Fibroblast of villous mesenchyme (primary cell): ENCODE results near the gene CAPZA2. TPM values are rescaled to one million over a fixed set of nuclear protein-coding genes. Genes with fewer than 3 reads are reported as not detected.

Experiments used
- DNase-seq: peaks from one replicate; pipeline ENCODE4 v3.0.0-alpha.2; 2010; ENCODE audit warnings: low read depth
- H3K4me3 ChIP-seq: 2 replicates; pipeline ENCODE4 v1.5.1; 2011; ENCODE audit warnings: low read depth, mild to moderate bottlenecking, low read length
- total RNA-seq: library from RNA; depleted of rRNA; stranded (reverse); fragments of >200 nt; gene quantifications from 2 replicates; pipeline ENCODE4 v1.2.3, GENCODE V29; 2012
- TF ChIP-seq, protein P1 (sequence below): IDR thresholded peaks from 2 replicates; pipeline ENCODE4 v1.5.1; 2012; ENCODE audit warnings: low read depth, mild to moderate bottlenecking, low read length; ENCODE audit not compliant: insufficient read depth

CAPZA2 gene
- total RNA-seq, 1 donor: 194 TPM

DNA sequence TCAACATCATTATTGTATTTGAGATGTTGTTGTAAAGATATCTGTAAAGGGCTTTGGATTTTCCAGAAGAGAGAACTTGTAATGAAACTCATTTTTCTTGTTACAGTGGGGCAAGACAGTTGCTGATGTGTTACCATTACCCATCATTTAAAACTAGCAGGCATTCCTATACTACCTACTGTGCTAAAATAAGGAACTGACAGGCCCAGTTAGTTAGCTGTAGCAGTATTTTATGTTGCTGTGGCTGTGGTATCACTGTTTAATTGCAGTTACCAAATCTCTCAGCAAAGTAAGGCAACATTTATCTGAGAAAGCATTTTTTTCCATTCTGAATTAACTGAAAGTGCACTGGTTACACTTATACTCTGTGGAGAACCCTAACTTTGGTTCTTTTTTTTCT, 100.8 kb downstream of the CAPZA2 start:
- no peak for DNase-seq
- TF ChIP-seq, protein P1, sequence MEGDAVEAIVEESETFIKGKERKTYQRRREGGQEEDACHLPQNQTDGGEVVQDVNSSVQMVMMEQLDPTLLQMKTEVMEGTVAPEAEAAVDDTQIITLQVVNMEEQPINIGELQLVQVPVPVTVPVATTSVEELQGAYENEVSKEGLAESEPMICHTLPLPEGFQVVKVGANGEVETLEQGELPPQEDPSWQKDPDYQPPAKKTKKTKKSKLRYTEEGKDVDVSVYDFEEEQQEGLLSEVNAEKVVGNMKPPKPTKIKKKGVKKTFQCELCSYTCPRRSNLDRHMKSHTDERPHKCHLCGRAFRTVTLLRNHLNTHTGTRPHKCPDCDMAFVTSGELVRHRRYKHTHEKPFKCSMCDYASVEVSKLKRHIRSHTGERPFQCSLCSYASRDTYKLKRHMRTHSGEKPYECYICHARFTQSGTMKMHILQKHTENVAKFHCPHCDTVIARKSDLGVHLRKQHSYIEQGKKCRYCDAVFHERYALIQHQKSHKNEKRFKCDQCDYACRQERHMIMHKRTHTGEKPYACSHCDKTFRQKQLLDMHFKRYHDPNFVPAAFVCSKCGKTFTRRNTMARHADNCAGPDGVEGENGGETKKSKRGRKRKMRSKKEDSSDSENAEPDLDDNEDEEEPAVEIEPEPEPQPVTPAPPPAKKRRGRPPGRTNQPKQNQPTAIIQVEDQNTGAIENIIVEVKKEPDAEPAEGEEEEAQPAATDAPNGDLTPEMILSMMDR: no peak
- H3K4me3 ChIP-seq: no peak overlapping the region

DNA sequence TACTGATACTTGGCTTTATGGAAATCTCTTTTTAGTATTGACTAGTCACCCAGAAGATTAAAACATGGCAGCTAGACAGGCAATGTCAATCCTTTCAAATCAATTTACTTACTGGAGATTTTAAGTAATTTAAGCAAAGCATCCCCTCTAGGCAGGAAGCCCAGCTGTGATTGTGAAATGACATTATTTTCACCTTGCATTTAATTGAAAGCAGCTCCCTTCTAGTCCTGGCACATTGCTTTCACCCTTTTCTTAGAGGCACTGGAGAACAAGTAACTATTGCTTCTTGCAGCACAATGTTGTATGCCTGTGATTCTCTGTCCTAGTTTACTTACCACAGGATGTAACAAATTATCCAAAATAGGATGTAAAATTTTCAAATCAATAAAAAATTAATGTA, 104.2 kb downstream of the CAPZA2 start:
- H3K4me3 ChIP-seq: no peak overlapping the region
- peak; percentile 41 for DNase-seq
- TF ChIP-seq, protein P1: no peak

DNA sequence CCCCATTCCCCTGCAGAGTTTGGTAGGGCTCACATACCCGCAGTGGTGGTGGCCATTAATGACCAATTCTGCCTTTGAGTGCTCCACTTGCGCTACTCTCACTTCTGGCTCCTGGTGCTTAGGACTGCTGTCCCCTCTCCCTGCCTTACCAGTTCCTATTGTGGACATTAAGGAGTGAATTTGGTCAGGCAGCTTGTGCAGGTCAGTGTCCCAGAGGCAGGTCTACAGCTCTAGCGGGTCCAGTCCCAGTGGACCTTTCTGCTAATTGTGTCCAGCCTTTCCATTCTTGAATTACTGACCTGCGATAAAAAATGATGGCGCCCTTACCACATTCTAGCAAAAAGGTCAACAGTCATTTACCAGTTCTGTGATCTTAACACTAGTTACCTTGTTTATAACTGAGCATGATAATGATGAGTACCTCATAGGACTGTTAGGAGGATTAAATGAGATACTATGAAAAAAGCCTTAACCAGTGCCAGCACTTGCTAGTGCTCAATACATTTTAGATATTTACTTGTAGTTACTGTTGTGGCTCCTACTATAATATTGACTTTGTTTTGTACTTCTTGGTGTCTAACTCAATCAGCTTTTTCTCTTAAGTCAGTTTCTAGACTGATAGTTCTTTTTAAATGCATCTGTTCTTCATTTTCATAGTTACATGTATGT, 105.0 kb downstream of the CAPZA2 start:
- H3K4me3 ChIP-seq: no peak overlapping the region
- no peak for DNase-seq
- TF ChIP-seq, protein P1: no peak

GRCh38 chr7:116967983-116968382, 105.6 kb downstream of the CAPZA2 start:
- TF ChIP-seq, protein P1: no peak
- no peak overlapping the region for H3K4me3 ChIP-seq
- no peak for DNase-seq

DNA sequence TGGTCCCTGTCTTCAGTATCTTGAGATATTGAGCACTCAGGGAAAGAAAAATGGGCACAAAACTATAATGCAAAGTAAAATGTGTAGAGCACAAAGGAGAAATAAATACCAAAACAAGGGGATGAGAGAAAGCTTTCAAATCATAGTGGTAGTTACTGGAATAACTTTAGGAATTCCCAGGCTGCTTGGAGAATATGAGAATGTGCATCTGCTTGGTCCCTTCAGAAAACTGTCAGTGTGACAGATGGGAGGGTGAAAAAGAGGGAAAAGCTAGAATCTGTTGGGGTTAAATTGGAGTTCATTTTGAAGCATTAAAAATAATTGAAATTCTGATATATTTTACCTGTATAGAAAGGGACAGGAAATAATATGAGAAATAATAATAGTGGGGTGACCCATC, 106.2 kb downstream of the CAPZA2 start:
- TF ChIP-seq, protein P1: no peak
- no peak overlapping the region for H3K4me3 ChIP-seq
- no peak for DNase-seq

DNA sequence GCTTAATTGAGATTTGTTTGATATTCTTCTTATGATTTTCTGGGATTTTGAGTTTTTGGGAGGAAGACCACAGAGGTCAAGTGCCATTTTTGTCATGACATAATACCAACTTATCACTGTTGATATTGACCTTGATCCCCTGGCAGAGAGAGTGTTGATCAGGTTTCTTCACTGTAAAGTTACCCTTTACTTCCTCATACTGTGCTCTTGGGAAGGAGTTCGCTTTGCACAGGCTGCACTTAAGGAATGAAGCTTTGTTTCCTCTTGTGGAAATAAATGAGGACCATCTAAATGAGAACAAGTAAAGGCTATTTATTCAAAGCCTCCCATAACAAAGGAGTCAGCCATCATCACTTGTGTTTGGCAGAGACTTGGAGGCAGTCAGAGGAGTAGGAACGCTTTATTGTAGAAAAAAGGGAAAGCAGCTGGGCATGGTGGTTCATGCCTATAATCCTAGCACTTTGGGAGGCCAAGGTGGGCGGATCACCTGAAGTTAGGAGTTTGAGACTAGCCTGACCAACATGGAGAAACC, 107.0 kb downstream of the CAPZA2 start:
- TF ChIP-seq, protein P1: no peak
- no peak for DNase-seq
- H3K4me3 ChIP-seq: no peak overlapping the region
